Measurements from ENCODE around the gene TRPV5. TPM values are rescaled to one million over a fixed set of nuclear protein-coding genes. Genes with fewer than 3 reads are reported as not detected.

Gene TRPV5
- total and polyA plus RNA-seq, 2 of the 8 experiments (the other 6 are each of a cell fraction or from before 2014, with no cell fraction given) = 0.03 TPM; not detected in 1

- H3K9ac ChIP-seq (replicated peaks in 1 of 4; ENCODE audit: extremely low read depth in 1 of 4, low read depth in 3 of 4, low read length in 3 of 4) = no peak overlapping the region
- H3K9me3 ChIP-seq (ENCODE audit: insufficient read depth in 2 of 2, low read depth in 1 of 2, low read length in 1 of 2) = no peaks in the 10 kb centered on the region
- H3K79me1 ChIP-seq (ENCODE audit: low read depth, low read length) = no peaks in the 10 kb centered on the region
- H4K8ac ChIP-seq (ENCODE audit: extremely low read depth, insufficient read depth, low read length) = no peak overlapping the region
- H2AK5ac ChIP-seq (ENCODE audit: low read depth, low read length) = no peak overlapping the region
- H4K20me1 ChIP-seq (replicated peaks in 1 of 2; ENCODE audit: control insufficient read depth in 1 of 2, insufficient read depth in 2 of 2, low read length in 2 of 2) = no peaks in the 10 kb centered on the region
- H2AFZ ChIP-seq (ENCODE audit: low read length) = no peak overlapping the region
- H2BK5ac ChIP-seq (ENCODE audit: low read depth, low read length) = no peak overlapping the region
- no peak overlapping the region for H4K5ac ChIP-seq (ENCODE audit: insufficient read length, low read depth, low read length)
- DNase-seq (ENCODE audit: low read depth in 1 of 2, low spot score in 2 of 2) (no peak), FAIRE-seq (no peak)
- H3K27ac ChIP-seq (ENCODE audit: low read depth, low read length) = no peak overlapping the region
- CTCF ChIA-PET (ENCODE audit: partially characterized antibody) = interaction anchor here (0.6 to 3.0 kb wide), 4 partner anchors 9 to 269 kb away, joined by 4 to 12 read pairs (median 6); partner anchors contain the start of gene TRPV5
- H3K14ac ChIP-seq (ENCODE audit: insufficient read length) = no peak overlapping the region
- no peaks in the 10 kb centered on the region for H3K79me2 ChIP-seq (ENCODE audit: control insufficient read depth in 1 of 2, insufficient read depth in 2 of 2, low read length in 2 of 2)
- H3K23ac ChIP-seq (ENCODE audit: insufficient read length) = no peak overlapping the region
- no peak overlapping the region for H2BK120ac ChIP-seq (replicated peaks; ENCODE audit: low read depth, low read length)
- no peak overlapping the region for H2BK15ac ChIP-seq (ENCODE audit: low read length)
- no peak overlapping the region for H3K4me2 ChIP-seq (ENCODE audit: insufficient read depth in 1 of 2, low read depth in 2 of 2, low read length in 2 of 2)
- no peaks in the 10 kb centered on the region; a peak in 1 of 7 replicates for H3K27me3 ChIP-seq (replicated peaks in 1 of 4; ENCODE audit: control insufficient read depth in 3 of 4, extremely low read depth in 1 of 4, insufficient read depth in 3 of 4, low read length in 3 of 4)
- no peak overlapping the region for H3K4me3 ChIP-seq (ENCODE audit: extremely low read depth in 1 of 4, insufficient read depth in 2 of 4, low read depth in 3 of 4, low read length in 4 of 4)
- no peaks in the 10 kb centered on the region for H3K36me3 ChIP-seq (ENCODE audit: control insufficient read depth in 2 of 4, insufficient read depth in 4 of 4, low read length in 3 of 4)
- H3K56ac ChIP-seq (replicated peaks; ENCODE audit: insufficient read length, low read depth, low read length) = no peak overlapping the region
- no peak overlapping the region for H2BK20ac ChIP-seq (ENCODE audit: low read length)
- no peak overlapping the region for H3K18ac ChIP-seq (ENCODE audit: extremely low read depth, low read length)
- H4K91ac ChIP-seq (replicated peaks; ENCODE audit: insufficient read length, low read length) = no peak overlapping the region
- H3K23me2 ChIP-seq (ENCODE audit: low read depth, low read length) = no peaks in the 10 kb centered on the region
- POLR2A ChIA-PET (ENCODE audit: partially characterized antibody) = no interaction called here
- H3K4me1 ChIP-seq (replicated peaks in 1 of 4; ENCODE audit: control insufficient read depth in 3 of 4, insufficient read depth in 4 of 4, low read length in 3 of 4) = no peaks in the 10 kb centered on the region
- H3K4ac ChIP-seq (replicated peaks; ENCODE audit: insufficient read length, low read depth, low read length) = no peak overlapping the region
- 0 out of 2 replicates have a peak overlapping the region, but pooled peaks have one; percentile 39 for H2BK12ac ChIP-seq (ENCODE audit: low read depth, low read length)
- WGBS, 2 experiments (ENCODE audit: extremely low coverage in 1 of 2, insufficient coverage in 1 of 2, insufficient read length in 1 of 2, insufficient replicate concordance in 2 of 2, low coverage in 1 of 2, low lambda C conversion rate in 2 of 2, missing lambda C conversion rate in 1 of 2) = 81% methylated on average over 3 of the region's 3 CpGs; no CpG with 5 or more reads in 1 of the 2 experiments
- no peak for TF ChIP-seq ZNF274 (IDR thresholded peaks at IDR 0.05; ENCODE audit: borderline replicate concordance, extremely low read depth, low read length)
- no peak for TF ChIP-seq CHD2 (IDR thresholded peaks at IDR 0.05; ENCODE audit: low read length)
- TF ChIP-seq CTCF (IDR thresholded peaks at IDR 0.05; ENCODE audit: control extremely low read depth in 1 of 3, insufficient read depth in 1 of 3, low read depth in 1 of 3, low read length in 3 of 3) = no peak
- no peak for TF ChIP-seq BACH1 (IDR thresholded peaks at IDR 0.05; ENCODE audit: low read length)
- no peak for TF ChIP-seq CHD1 (IDR thresholded peaks at IDR 0.05; ENCODE audit: low read depth, low read length)
- no peak for TF ChIP-seq ATF3 (IDR thresholded peaks at IDR 0.05; ENCODE audit: insufficient read depth, low read depth, low read length)
- TF ChIP-seq RXRA (IDR thresholded peaks at IDR 0.05; ENCODE audit: insufficient read depth, low read depth, low read length) = no peak
- TF ChIP-seq CBX8 (IDR thresholded peaks at IDR 0.05; ENCODE audit: borderline replicate concordance, low read depth, low read length) = no peak
- TF ChIP-seq JUN (IDR thresholded peaks at IDR 0.05; ENCODE audit: low read depth, low read length) = no peak
- no peak for TF ChIP-seq SIN3A (conservative IDR thresholded peaks at IDR 0.05 in 1 of 2, IDR thresholded peaks at IDR 0.05 in 1 of 2; ENCODE audit: low read depth in 1 of 2, low read length in 2 of 2)
- no peak for TF ChIP-seq CEBPB (IDR thresholded peaks at IDR 0.05; ENCODE audit: low read depth, low read length)
Observed at GRCh38 chr7:142945001-142945400, 11.5 kb upstream of the TRPV5 start.

All from H1 (cell line).